ENCODE data around the gene GPC6. TPM values are rescaled to one million over a fixed set of nuclear protein-coding genes. Genes with fewer than 3 reads are reported as not detected.

The GPC6 gene
- total RNA-seq, 4 donors from 2014 or later: 2.7 to 5.7 (median 4.4) TPM

DNA sequence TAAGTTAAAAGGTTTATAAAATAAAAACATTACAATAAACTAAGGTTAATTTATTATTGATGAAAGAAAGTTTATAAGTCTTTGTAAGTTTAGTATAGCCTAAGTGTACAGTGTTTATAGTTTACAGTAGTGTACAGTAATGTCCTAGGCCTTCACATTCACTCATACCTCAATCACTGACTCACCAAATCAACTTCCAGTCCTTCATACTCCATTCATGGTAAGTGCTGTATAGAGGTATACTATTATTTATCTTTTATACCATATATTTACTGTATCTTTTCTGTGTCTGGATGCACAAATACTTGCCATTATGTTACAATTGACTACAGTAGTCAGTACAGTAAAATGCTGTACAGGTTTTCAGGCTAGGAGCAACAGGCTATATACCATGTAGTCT, 490.0 kb downstream of the GPC6 start:
- H3K36me3 ChIP-seq: no peaks in the 10 kb centered on the region
- no peak for DNase-seq (ENCODE audit: low spot score in 2 of 2)
- H3K27ac ChIP-seq: no peak overlapping the region
- TF ChIP-seq POLR2AphosphoS5 (IDR thresholded peaks at IDR 0.05) (no peak), CTCF (IDR thresholded peaks at IDR 0.05) (no peak), POLR2A (IDR thresholded peaks at IDR 0.05) (no peak), EP300 (IDR thresholded peaks at IDR 0.05) (no peak)
- no peak overlapping the region for H3K4me3 ChIP-seq
- H3K4me1 ChIP-seq: no peaks in the 10 kb centered on the region
- peaks cover 18% of the 10 kb centered on the region for H3K9me3 ChIP-seq
- H3K27me3 ChIP-seq: no peaks in the 10 kb centered on the region

GRCh38 chr13:93721483-93721882, 494.9 kb downstream of the GPC6 start:
- no peaks in the 10 kb centered on the region for H3K36me3 ChIP-seq
- no peak for DNase-seq (ENCODE audit: low spot score in 2 of 2)
- H3K27ac ChIP-seq: no peak overlapping the region
- no peaks in the 10 kb centered on the region for H3K4me1 ChIP-seq
- WGBS: 67% methylated on average over 3 of the region's 3 CpGs
- H3K4me3 ChIP-seq: no peak overlapping the region
- TF ChIP-seq EP300 (IDR thresholded peaks at IDR 0.05) (no peak), CTCF (IDR thresholded peaks at IDR 0.05) (no peak), POLR2A (IDR thresholded peaks at IDR 0.05) (no peak), POLR2AphosphoS5 (IDR thresholded peaks at IDR 0.05) (no peak)
- no peaks in the 10 kb centered on the region for H3K27me3 ChIP-seq
- peaks cover 5% of the 10 kb centered on the region for H3K9me3 ChIP-seq

- 84% methylated on average over 3 of the region's 3 CpGs for WGBS
- DNase-seq (ENCODE audit: low spot score in 2 of 2): no peak
- H3K27ac ChIP-seq: no peak overlapping the region
- no peaks in the 10 kb centered on the region for H3K9me3 ChIP-seq
- H3K4me3 ChIP-seq: no peak overlapping the region
- no peaks in the 10 kb centered on the region for H3K4me1 ChIP-seq
- TF ChIP-seq EP300 (IDR thresholded peaks at IDR 0.05) (no peak), CTCF (IDR thresholded peaks at IDR 0.05) (no peak), POLR2A (IDR thresholded peaks at IDR 0.05) (no peak), POLR2AphosphoS5 (IDR thresholded peaks at IDR 0.05) (no peak)
- H3K27me3 ChIP-seq: no peaks in the 10 kb centered on the region
- no peaks in the 10 kb centered on the region for H3K36me3 ChIP-seq
Observed at GRCh38 chr13:93723316-93723715, 496.7 kb downstream of the GPC6 start.

GRCh38 chr13:93724187-93724586, 497.6 kb downstream of the GPC6 start:
- Histone ChIP-seq H3K4me1 (no peaks in the 10 kb centered on the region), H3K27me3 (no peaks in the 10 kb centered on the region), H3K36me3 (no peaks in the 10 kb centered on the region), H3K27ac (no peak overlapping the region), H3K9me3 (no peaks in the 10 kb centered on the region), H3K4me3 (no peak overlapping the region)
- TF ChIP-seq CTCF (IDR thresholded peaks at IDR 0.05) (no peak), POLR2AphosphoS5 (IDR thresholded peaks at IDR 0.05) (no peak), POLR2A (IDR thresholded peaks at IDR 0.05) (no peak), EP300 (IDR thresholded peaks at IDR 0.05) (no peak)
- 94% methylated on average over 1 of the region's 1 CpG for WGBS
- DNase-seq (ENCODE audit: low spot score in 2 of 2): no peak

- no peaks in the 10 kb centered on the region for H3K4me1 ChIP-seq
- DNase-seq (ENCODE audit: low spot score in 2 of 2): no peak
- no peak overlapping the region for H3K4me3 ChIP-seq
- 65% methylated on average over 6 of the region's 6 CpGs for WGBS
- TF ChIP-seq EP300 (IDR thresholded peaks at IDR 0.05) (no peak), POLR2AphosphoS5 (IDR thresholded peaks at IDR 0.05) (no peak), POLR2A (IDR thresholded peaks at IDR 0.05) (no peak), CTCF (IDR thresholded peaks at IDR 0.05) (no peak)
- H3K27me3 ChIP-seq: no peaks in the 10 kb centered on the region
- H3K36me3 ChIP-seq: no peaks in the 10 kb centered on the region
- H3K9me3 ChIP-seq: no peaks in the 10 kb centered on the region
- no peak overlapping the region for H3K27ac ChIP-seq
Observed at GRCh38 chr13:93726173-93726957, 499.8 kb downstream of the GPC6 start.

Measured in suprapubic skin (tissue), 4 donors.